Vagina (tissue), 2 donors: ENCODE data around the gene CTSE. TPM values are rescaled to one million over a fixed set of nuclear protein-coding genes. Genes with fewer than 3 reads are reported as not detected.

Experiments
- DNase-seq, 2 donors: peaks; one replicate each; pipeline ENCODE4 v3.0.0-alpha.2; 2017; ENCODE audit errors: extremely low spot score in 2 of 2
- H3K27ac ChIP-seq: fragments of 200-600 bp; sonication (generic); one replicate; pipeline ENCODE4 v1.5.1; 2019
- H3K27me3 ChIP-seq: fragments of 200-600 bp; sonication (generic); one replicate; pipeline ENCODE4 v1.5.1; 2019
- H3K36me3 ChIP-seq, 2 donors: fragments of 200-600 bp; sonication (generic); one replicate each; pipeline ENCODE4 v1.5.1; 2017 to 2019
- H3K4me1 ChIP-seq: fragments of 200-600 bp; sonication (generic); one replicate; pipeline ENCODE4 v1.5.1; 2019
- H3K4me3 ChIP-seq, 2 donors: fragments of 200-600 bp; sonication (generic); 1 replicate in 1 of 2; 2 replicates in 1 of 2; pipeline ENCODE4 v1.5.1; 2016 to 2019
- H3K9me3 ChIP-seq: fragments of 200-600 bp; sonication (generic); one replicate; pipeline ENCODE4 v1.5.1; 2019
- POLR2A ChIP-seq, 2 donors: fragments of 450-650 bp; IDR thresholded peaks; one replicate each; pipeline ENCODE4 v1.6.1; 2017; ENCODE audit warnings: antibody characterized with exemption in 2 of 2, mild to moderate bottlenecking in 2 of 2, moderate library complexity in 2 of 2
- POLR2AphosphoS5 ChIP-seq, 2 donors: sonication (generic); formaldehyde crosslinking; IDR thresholded peaks; one replicate each; pipeline ENCODE4 v1.9.0; 2017; ENCODE audit warnings: antibody characterized with exemption in 2 of 2, mild to moderate bottlenecking in 2 of 2, low read depth in 1 of 2; ENCODE audit not compliant: insufficient read depth in 1 of 2
- intact Hi-C: fragments of 100-400 bp; cut with DNase I; formaldehyde crosslinking; loops from one replicate; pipeline ENCODE4 v1.15.1; 2023
- total RNA-seq: library from RNA; depleted of rRNA; stranded (reverse); fragments of >200 nt; gene quantifications from one replicate; pipeline ENCODE4 v1.2.3, GENCODE V29; 2016
- TF ChIP-seq, protein P1 (sequence below), 3 experiments: fragments of 450-650 bp in 2 of 3; fragments of 200-600 bp in 1 of 3; sonication (generic) in 1 of 3; IDR thresholded peaks; one replicate each; pipeline ENCODE4 v1.5.1; 2017 to 2019; ENCODE audit warnings: antibody characterized with exemption in 3 of 3, mild to moderate bottlenecking in 2 of 3, moderate library complexity in 2 of 3

The CTSE gene
- total RNA-seq, 1 donor from 2014 or later: not detected

DNA sequence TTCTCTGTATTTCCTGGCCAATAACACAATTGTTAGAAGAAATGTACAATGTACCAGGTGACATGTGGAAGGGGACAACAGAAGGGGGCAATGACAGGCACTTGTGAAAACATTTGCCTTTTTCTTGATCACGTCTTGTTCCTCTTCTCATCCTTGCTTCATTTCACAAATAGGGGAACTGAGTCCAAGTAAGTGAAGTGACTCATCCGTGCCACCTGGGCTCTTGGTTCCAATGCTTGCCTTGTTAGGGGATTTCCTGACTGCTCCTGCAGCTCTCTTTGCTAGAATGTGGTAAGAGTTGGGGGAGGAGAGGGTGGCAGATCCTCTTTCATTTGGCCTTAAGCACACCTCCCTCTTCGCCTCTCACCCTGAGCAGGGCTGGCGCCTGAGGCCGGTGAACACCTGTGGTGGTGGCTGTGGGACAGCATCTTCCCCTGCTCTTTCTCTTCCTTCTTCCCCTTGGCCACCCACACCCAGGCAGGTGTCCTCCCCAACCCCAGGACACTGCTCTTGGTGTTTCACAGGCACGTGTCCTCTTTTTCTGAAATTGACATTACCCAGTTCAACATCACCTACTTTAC is 27.1 kb upstream of the CTSE start:
- intact Hi-C loops: loop anchor here (2.0 kb wide), 1 partner anchor 42 kb away; no protein-coding TSS in a partner anchor
- DNase-seq: no peak
- TF ChIP-seq POLR2A (IDR thresholded peaks at IDR 0.05) (no peak), POLR2AphosphoS5 (IDR thresholded peaks at IDR 0.05; ENCODE audit: insufficient read depth in 1 of 2, low read depth in 1 of 2) (no peak)
- TF ChIP-seq, protein P1, sequence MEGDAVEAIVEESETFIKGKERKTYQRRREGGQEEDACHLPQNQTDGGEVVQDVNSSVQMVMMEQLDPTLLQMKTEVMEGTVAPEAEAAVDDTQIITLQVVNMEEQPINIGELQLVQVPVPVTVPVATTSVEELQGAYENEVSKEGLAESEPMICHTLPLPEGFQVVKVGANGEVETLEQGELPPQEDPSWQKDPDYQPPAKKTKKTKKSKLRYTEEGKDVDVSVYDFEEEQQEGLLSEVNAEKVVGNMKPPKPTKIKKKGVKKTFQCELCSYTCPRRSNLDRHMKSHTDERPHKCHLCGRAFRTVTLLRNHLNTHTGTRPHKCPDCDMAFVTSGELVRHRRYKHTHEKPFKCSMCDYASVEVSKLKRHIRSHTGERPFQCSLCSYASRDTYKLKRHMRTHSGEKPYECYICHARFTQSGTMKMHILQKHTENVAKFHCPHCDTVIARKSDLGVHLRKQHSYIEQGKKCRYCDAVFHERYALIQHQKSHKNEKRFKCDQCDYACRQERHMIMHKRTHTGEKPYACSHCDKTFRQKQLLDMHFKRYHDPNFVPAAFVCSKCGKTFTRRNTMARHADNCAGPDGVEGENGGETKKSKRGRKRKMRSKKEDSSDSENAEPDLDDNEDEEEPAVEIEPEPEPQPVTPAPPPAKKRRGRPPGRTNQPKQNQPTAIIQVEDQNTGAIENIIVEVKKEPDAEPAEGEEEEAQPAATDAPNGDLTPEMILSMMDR (IDR thresholded peaks at IDR 0.05): no peak
- Histone ChIP-seq H3K36me3 (no peaks in the 10 kb centered on the region), H3K4me3 (no peak overlapping the region), H3K9me3 (no peaks in the 10 kb centered on the region), H3K27ac (no peak overlapping the region), H3K4me1 (peaks cover 6% of the 10 kb centered on the region), H3K27me3 (no peaks in the 10 kb centered on the region)

DNA sequence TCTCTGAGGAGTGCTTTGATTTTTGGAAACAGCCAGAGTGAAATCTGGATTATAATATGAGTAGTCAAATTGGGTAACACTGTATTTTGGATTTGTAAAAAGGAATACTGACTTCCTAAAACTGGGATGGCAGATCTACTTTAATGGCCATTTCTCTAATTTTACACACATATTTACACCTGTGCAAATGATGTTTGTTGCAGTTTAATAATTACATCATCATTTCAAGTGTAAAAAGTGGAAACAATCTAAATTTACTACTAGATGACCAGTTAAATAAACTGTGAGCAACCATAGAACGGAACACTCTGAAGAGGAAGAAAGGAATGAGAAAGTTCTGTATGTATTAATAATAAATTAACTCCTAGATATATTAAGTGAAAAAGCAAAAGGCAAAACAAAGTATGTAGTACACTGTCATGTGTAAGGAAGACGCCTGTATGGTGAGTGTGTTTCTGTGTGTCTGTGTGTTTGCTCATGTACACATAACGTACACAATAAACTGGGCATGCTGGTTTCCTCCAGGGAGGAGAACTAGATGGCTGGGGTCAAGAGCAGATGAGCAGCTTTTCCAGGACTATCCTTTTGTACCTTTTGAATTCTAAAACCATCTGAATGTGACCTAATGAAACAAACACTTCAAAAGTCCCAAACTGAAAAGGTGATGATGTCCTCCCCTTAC is 26.4 kb upstream of the CTSE start:
- Histone ChIP-seq H3K27ac (no peak overlapping the region), H3K36me3 (no peaks in the 10 kb centered on the region), H3K27me3 (no peaks in the 10 kb centered on the region), H3K4me3 (no peak overlapping the region), H3K9me3 (no peaks in the 10 kb centered on the region), H3K4me1 (peaks cover 6% of the 10 kb centered on the region)
- DNase-seq: no peak
- intact Hi-C loops: loop anchor here (2.0 kb wide), 1 partner anchor 43 kb away; no protein-coding TSS in a partner anchor
- TF ChIP-seq, protein P1 (IDR thresholded peaks at IDR 0.05): no peak
- TF ChIP-seq POLR2AphosphoS5 (IDR thresholded peaks at IDR 0.05; ENCODE audit: insufficient read depth in 1 of 2, low read depth in 1 of 2) (no peak), POLR2A (IDR thresholded peaks at IDR 0.05) (no peak)

DNA sequence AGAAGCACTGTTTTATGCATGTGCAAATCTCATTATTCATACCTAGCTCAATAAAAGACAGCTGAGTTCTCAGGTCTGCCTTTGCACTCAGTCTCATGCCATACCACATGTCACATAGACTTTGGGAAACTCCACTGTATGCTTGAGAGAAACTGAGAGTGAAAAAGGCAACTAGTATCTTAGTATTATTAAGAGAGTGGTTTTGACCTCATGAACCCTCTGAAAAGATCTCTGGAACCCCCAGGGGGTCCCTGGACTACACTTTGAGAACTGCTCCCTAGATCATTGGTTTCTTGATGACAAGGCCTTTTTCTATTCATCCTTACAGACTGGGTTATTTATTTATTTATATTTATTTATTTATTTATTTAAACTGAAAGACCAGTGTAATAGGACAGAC is 25.6 kb upstream of the CTSE start:
- intact Hi-C loops: no loop called here
- H3K27ac ChIP-seq: no peak overlapping the region

DNA sequence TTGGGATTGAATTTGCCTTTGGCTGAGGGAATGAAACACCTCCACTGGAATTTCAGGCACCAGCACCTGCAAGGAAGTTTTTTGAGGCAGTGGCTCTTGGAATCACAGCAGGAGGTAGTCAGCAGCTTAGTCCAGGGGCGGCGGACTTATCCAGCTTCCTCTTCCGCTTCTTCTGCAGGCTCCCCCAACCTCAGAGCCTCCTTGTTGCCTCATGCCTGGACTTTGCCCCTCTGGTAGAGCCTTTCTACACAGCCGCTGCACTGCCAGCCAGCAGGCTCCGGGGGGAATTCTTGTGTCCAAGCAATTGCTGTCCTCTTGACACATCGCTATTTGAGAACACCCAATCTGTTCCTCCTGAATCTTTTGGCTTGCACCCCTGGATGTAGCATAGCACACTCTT is 24.9 kb upstream of the CTSE start:
- peaks cover 6% of the 10 kb centered on the region for H3K4me1 ChIP-seq
- intact Hi-C loops: no loop called here
- no peaks in the 10 kb centered on the region for H3K9me3 ChIP-seq
- TF ChIP-seq POLR2A (IDR thresholded peaks at IDR 0.05) (no peak), POLR2AphosphoS5 (IDR thresholded peaks at IDR 0.05; ENCODE audit: insufficient read depth in 1 of 2, low read depth in 1 of 2) (no peak)
- no peak for DNase-seq
- no peaks in the 10 kb centered on the region for H3K27me3 ChIP-seq
- no peak overlapping the region for H3K27ac ChIP-seq
- H3K36me3 ChIP-seq: no peaks in the 10 kb centered on the region
- H3K4me3 ChIP-seq: no peak overlapping the region

More for the DNA sequence above, 25.6 kb upstream of the CTSE start:
- Histone ChIP-seq H3K4me3 (no peak overlapping the region), H3K36me3 (no peaks in the 10 kb centered on the region), H3K9me3 (no peaks in the 10 kb centered on the region), H3K27me3 (no peaks in the 10 kb centered on the region), H3K4me1 (peaks cover 6% of the 10 kb centered on the region)
- no peak for DNase-seq
- TF ChIP-seq POLR2A (IDR thresholded peaks at IDR 0.05): no peak
- TF ChIP-seq, protein P1 (IDR thresholded peaks at IDR 0.05): no peak
- TF ChIP-seq POLR2AphosphoS5 (IDR thresholded peaks at IDR 0.05; ENCODE audit: insufficient read depth in 1 of 2, low read depth in 1 of 2): no peak

DNA sequence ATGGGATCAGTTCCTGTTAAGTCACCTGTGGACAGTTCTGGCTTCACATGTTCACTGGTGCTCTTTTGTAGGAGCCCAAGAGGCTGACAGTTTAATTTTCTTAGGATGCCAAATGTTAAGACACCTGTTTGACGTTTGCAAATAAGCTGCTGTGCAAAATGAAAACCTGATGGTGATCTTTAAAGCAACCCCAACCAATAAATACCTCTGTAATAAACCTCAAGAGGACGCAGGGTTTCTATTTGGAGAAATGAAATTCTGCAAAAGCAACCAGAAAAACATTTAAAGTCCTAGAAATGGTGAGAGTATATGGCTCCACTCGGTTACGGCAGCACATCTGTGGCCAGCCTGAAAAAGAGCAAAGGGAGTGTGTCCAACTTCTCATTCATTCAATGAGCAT is 23.6 kb upstream of the CTSE start:
- Histone ChIP-seq H3K27ac (no peak overlapping the region), H3K9me3 (no peaks in the 10 kb centered on the region), H3K27me3 (no peaks in the 10 kb centered on the region), H3K4me1 (no peaks in the 10 kb centered on the region), H3K4me3 (no peak overlapping the region), H3K36me3 (no peaks in the 10 kb centered on the region)
- DNase-seq: no peak
- TF ChIP-seq, protein P1 (IDR thresholded peaks at IDR 0.05): no peak
- TF ChIP-seq POLR2A (IDR thresholded peaks at IDR 0.05) (no peak), POLR2AphosphoS5 (IDR thresholded peaks at IDR 0.05; ENCODE audit: insufficient read depth in 1 of 2, low read depth in 1 of 2) (no peak)
- intact Hi-C loops: no loop called here
